Measurements from ENCODE around the gene UGT1A3.

DNA sequence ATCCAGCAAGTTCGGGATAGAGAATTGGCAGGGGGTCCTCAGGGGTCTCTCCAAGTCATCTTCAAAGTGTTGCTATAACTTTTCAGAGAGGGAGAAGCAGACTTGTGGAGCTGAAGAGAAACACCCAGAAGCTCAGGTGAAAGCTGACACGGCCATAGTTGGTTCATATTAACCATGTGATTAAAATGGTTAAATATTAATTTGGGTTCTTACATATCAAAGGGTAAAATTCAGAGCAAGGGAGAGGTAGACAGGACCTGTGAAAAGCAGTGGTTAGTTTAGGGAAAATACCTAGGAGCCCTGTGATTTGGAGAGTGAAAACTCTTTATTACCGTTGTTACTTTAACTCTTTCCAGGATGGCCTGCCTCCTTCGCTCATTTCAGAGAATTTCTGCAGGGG is 36.2 kb upstream of the UGT1A3 start, which contains the start of gene UGT1A6:
- TF ChIP-seq CTCF (IDR thresholded peaks at IDR 0.05; ENCODE audit: low read length) (no peak), EZH2 (IDR thresholded peaks at IDR 0.05; ENCODE audit: borderline replicate concordance, low read length) (no peak)
